Middle frontal gyrus (tissue), 1 donor: ENCODE results near the gene NPDC1.
"Not testable (repeated sequence)": the region's sequence is repeated elsewhere in the genome, so short reads cannot be mapped to it uniquely, and the experiment has no call there.

Source experiments
- DNase-seq: peaks from one replicate; pipeline ENCODE4 v3.0.0-alpha.2; 2015; ENCODE audit warnings: low spot score; ENCODE audit errors: extremely low spot score

The NPDC1 gene

GRCh38 chr9:137013571-137013940 is 32.4 kb downstream of the NPDC1 start:
- no peak for DNase-seq

- DNase-seq, result no peak
These were observed 33.0 kb downstream of the NPDC1 start for GRCh38 chr9:137012694-137013570.

- DNase-seq, result no peak
These were observed 33.9 kb downstream of the NPDC1 start for GRCh38 chr9:137011907-137012675.

- no peak for DNase-seq
These were observed 34.8 kb downstream of the NPDC1 start for GRCh38 chr9:137011156-137011555.

GRCh38 chr9:137009938-137010732 is 35.8 kb downstream of the NPDC1 start:
- DNase-seq, result no peak

GRCh38 chr9:137009217-137009616 is 36.8 kb downstream of the NPDC1 start:
- no peak for DNase-seq

- DNase-seq, result no peak
These were observed 37.7 kb downstream of the NPDC1 start for GRCh38 chr9:137008312-137008711.

- no peak for DNase-seq
These were observed 38.1 kb downstream of the NPDC1 start for GRCh38 chr9:137007816-137008270.

GRCh38 chr9:137007108-137007815 is 38.7 kb downstream of the NPDC1 start:
- no peak for DNase-seq

- DNase-seq, result no peak
These were observed 39.6 kb downstream of the NPDC1 start for GRCh38 chr9:137006116-137007003.

GRCh38 chr9:137004285-137004684 is 41.7 kb downstream of the NPDC1 start:
- not testable (repeated sequence) for DNase-seq

GRCh38 chr9:137002646-137003041 is 43.3 kb downstream of the NPDC1 start:
- no peak for DNase-seq

- no peak for DNase-seq
These were observed 43.9 kb downstream of the NPDC1 start for GRCh38 chr9:137001857-137002645.

- no peak for DNase-seq
These were observed 45.6 kb downstream of the NPDC1 start for GRCh38 chr9:137000177-137000930.

GRCh38 chr9:136997830-136998234 is 48.1 kb downstream of the NPDC1 start:
- DNase-seq, result no peak

- no peak for DNase-seq
These were observed 48.6 kb downstream of the NPDC1 start for GRCh38 chr9:136997371-136997770.

GRCh38 chr9:136996361-136997292 is 49.4 kb downstream of the NPDC1 start, which contains the start of gene CLIC3:
TSS of gene CLIC3 (minus strand) at chr9:136996568. CDS start at chr9:136996543, 25 bp downstream.
- no peak for DNase-seq
